CD4-positive, alpha-beta T cell treated with Interleukin-15 for 1 hour (primary cell): ENCODE results near the gene EPB41.
"Not testable (repeated sequence)": the region's sequence is repeated elsewhere in the genome, so short reads cannot be mapped to it uniquely, and the experiment has no call there.

Source experiments
- DNase-seq: peaks from one replicate; pipeline ENCODE4 v3.0.0-alpha.2; 2020

EPB41 gene

DNA sequence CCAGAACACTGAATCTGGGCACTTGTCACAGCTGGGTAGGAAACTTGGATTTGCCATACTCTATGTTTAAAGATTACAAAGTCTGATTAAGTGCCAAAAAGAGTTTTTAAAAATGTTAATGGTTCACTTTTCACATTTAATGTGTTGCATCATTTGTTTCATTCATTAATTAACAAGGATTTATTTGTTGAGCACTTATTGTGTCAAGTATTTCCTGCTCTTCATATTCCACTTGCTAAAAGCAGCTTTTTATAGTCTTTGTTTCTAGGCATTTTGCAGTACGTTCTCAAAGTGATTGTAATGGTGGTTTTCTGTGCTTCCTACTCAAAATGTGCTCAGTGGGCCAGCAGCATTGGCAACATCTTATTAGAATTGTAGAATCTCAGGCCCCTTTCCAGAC is 68.7 kb downstream of the EPB41 start:
- no peak for DNase-seq

DNA sequence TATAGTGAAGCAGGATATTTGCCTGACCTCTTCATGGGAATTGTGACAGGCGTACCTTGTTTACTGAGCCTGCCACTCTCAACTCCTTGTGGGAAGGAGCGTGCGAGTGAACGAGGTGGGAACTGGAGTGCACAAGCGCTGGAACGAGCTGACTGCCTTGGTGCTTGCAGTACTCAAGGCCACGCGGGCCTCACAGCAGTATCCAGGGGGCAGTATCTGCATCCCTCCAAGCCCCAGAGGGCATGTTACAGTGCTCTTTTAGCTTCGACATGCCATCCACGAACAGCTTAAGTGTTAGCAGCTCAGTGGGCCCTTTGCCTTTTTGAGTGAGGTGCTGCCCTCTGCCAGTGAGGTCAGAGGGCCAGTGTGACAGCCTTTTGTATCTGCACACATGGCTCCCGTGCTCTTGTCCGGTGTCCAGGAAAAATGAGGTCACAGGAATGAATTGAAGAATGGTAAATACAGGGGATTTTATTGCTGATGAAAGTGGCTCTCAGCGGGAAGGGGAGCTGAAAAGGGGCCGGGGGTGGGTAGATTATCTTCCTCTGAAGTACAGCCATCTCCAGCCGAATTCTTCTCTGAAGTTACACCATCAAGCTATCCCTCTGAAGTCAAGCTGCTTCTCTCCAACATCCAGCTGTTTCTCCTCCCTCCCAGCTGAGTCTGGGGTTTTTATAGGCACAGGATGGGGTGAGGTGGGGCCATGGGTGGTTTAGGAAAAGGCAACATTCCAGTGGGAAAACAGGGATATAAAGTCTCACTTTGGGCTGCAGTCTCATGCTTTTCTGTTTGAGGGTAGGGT is 69.3 kb downstream of the EPB41 start:
- DNase-seq: no peak

DNA sequence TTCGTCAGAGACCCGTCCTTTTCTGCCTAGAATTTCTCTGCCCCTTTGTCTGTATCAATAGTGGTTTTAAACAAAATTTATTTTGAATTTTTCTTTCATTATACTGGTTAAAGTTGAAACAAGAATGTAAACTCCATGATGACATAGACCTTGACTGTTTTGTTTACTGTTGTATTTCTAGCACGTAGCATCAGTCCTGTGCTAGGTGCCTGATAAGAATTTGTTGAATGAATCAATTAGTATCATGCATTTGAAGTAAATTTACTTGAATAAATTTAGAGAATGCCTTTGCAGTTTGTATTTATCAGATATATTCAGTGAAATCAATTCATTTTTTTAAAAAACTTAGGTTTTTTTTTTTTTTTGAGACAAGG is 69.9 kb downstream of the EPB41 start:
- DNase-seq: no peak

GRCh38 chr1:28985427-28985826 is 71.1 kb downstream of the EPB41 start:
- DNase-seq: no peak

GRCh38 chr1:28986306-28986910 is 72.0 kb downstream of the EPB41 start:
- DNase-seq: no peak

DNA sequence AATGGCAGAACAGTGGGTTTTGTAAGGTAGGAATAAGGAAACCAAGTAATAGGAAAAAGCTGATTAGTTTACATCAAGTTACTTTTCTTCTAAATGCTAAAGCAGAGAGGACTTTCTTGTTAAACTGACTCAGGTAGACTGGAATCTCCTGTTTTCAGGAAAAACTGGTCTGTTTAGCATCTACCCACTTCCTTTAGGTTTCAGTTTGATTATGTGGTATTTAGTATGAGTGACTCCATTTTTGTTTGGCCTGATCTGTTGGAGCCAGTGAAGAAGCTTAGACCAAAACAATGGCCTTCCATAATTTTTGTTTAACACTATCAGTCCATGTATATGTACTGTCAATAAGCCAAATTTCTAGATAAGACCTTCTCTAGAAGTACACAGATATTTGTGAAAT is 88.4 kb downstream of the EPB41 start:
- DNase-seq: no peak

DNA sequence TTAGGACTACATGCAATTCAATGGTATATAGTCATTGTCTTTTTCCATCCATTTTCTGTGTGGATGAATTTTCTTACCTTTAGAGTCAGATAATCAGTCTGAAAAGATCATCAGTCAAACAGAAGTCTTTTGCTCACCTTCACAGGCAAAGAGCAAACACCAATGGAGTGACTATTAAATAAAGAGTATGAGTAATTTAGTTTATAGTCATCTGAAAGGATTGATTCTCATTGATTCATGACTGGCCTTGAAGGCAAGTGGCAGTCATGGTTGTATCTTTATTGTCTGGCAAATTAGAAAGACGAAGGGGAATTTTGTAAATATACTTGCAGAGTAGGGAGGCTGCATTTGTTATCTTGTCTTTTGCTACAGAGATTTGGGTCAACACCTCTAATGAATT is 89.9 kb downstream of the EPB41 start:
- no peak for DNase-seq

GRCh38 chr1:29004798-29005197 is 90.4 kb downstream of the EPB41 start:
- no peak for DNase-seq

GRCh38 chr1:29011775-29012174 is 97.4 kb downstream of the EPB41 start:
- no peak for DNase-seq

- no peak for DNase-seq
Measured at GRCh38 chr1:29017235-29017634, 102.9 kb downstream of the EPB41 start.

DNA sequence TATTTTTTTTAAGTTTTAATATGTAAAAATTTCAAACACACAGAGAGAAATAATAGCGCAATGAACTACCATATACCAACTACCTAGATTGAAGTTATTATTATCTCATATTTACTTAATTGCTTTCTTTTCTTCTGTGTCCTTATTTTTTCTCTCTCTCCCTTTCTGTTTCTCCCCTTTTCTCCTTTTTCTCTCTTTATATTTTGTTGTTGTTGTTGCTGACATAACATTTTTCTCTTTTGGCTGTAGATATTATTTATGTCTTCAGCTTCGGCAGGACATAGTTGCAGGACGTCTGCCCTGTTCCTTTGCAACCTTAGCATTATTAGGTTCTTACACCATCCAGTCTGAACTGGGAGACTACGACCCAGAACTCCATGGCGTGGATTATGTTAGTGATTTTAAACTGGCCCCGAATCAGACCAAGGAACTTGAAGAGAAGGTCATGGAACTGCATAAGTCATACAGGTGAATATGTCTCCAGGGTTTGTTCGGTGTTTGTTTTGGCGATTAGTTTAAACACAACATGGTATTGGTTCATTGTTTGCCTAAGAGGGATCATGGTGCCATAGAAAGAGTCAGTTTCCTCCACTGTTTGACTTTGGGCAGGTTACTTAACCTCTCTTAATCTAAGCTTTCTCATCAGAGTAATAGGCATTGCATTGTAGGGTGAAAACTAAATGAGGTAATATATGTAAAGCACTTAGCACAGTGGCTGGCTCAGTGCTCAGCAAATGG is 103.8 kb downstream of the EPB41 start:
- no peak for DNase-seq

DNA sequence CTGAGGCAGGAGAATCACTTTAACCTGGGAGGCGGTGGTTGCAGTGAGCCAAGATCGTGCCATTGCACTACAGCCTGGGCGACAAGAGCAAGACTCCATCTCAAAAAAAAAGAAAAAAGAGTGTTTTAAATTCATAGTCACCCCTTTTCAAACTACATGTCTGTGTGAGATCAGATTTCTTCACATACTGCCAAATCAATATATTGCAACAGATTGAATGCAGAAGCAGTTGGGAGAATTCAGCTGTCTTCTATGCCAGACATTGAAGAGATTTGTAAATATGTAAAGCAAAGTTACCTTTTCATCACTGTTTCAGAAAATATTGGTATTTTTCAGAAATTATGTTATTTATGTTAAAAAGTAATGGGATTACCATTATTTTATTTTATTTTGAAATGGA is 108.3 kb downstream of the EPB41 start:
- no peak for DNase-seq

GRCh38 chr1:29029667-29030066 is 115.3 kb downstream of the EPB41 start:
- DNase-seq: no peak

- DNase-seq: no peak
Measured at GRCh38 chr1:29032841-29033240, 118.5 kb downstream of the EPB41 start.

- no peak for DNase-seq
Measured at GRCh38 chr1:29033829-29034466, 119.6 kb downstream of the EPB41 start.

DNA sequence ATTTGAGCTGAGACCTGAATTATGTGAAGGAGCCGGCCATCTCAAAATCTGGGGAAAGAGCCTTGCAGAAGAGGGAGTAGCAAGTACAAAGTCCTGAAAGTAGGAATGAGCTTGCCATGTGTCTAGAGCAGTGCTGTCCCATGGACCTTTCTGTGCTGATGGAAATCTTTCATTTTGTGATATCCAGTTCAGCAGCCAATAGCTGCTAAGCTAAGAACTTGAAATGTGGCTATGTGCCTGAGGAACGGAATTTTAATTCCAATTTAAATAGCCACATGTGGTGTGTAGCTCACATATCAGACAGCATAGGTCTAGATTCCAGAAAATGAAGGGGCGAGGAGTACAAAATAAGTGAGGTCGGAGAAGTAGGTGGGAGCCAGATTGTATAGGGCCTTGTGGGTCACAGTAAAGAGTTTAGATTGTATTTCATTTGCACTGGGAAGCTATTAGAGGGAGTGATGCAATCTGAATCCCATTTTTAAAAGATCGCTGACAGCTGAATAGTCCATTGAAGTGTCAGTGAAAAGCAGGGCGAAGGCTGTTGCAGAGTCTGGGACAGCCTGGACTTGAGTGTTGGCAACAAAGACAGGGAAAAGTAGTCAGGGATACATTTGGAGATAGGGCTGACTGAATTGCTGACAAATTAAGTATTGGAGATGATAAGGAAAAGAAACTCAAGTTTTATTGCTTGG is 129.1 kb downstream of the EPB41 start:
- DNase-seq: no peak

DNA sequence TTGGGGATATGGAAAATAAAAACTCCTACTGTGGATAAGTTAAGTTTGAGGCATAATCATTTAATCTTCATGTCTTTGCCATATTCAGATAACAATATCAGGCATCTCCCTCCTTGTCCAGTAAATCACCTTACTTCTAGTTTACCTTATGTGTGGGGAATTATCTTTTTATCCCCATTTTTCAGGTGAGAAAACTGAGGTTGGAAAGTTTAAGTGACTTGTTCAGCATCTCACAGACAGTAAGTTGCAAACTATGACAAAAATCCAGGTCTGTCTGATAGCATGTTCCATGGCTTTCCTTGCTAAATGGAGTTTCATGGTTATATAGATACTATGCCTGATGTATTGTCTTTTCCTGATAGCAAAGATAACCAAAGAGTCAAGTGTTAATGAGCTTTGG is 129.6 kb downstream of the EPB41 start:
- DNase-seq: no peak

GRCh38 chr1:29045663-29046062 is 131.3 kb downstream of the EPB41 start:
- not testable (repeated sequence) for DNase-seq

- no peak for DNase-seq
Measured at GRCh38 chr1:29047142-29047541, 132.8 kb downstream of the EPB41 start.

GRCh38 chr1:29050166-29050565 is 135.8 kb downstream of the EPB41 start:
- DNase-seq: no peak

- DNase-seq: no peak
Measured at GRCh38 chr1:29052100-29052499, 137.7 kb downstream of the EPB41 start.

- DNase-seq: no peak
Measured at GRCh38 chr1:29052941-29053340, 138.6 kb downstream of the EPB41 start.

- no peak for DNase-seq
Measured at GRCh38 chr1:29055160-29055559, 140.8 kb downstream of the EPB41 start.
